Femur (tissue), 1 donor: ENCODE results near the gene NUB1.
A peak's percentile ranks its signal among the peaks of the same experiment; 100 is the strongest.
"Not testable (repeated sequence)": the region's sequence is repeated elsewhere in the genome, so short reads cannot be mapped to it uniquely, and the experiment has no call there.

ENCODE experiments used
- DNase-seq: peaks from one replicate; pipeline ENCODE4 v3.0.0-alpha.2; 2017

NUB1 gene, protein sequence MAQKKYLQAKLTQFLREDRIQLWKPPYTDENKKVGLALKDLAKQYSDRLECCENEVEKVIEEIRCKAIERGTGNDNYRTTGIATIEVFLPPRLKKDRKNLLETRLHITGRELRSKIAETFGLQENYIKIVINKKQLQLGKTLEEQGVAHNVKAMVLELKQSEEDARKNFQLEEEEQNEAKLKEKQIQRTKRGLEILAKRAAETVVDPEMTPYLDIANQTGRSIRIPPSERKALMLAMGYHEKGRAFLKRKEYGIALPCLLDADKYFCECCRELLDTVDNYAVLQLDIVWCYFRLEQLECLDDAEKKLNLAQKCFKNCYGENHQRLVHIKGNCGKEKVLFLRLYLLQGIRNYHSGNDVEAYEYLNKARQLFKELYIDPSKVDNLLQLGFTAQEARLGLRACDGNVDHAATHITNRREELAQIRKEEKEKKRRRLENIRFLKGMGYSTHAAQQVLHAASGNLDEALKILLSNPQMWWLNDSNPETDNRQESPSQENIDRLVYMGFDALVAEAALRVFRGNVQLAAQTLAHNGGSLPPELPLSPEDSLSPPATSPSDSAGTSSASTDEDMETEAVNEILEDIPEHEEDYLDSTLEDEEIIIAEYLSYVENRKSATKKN

DNA sequence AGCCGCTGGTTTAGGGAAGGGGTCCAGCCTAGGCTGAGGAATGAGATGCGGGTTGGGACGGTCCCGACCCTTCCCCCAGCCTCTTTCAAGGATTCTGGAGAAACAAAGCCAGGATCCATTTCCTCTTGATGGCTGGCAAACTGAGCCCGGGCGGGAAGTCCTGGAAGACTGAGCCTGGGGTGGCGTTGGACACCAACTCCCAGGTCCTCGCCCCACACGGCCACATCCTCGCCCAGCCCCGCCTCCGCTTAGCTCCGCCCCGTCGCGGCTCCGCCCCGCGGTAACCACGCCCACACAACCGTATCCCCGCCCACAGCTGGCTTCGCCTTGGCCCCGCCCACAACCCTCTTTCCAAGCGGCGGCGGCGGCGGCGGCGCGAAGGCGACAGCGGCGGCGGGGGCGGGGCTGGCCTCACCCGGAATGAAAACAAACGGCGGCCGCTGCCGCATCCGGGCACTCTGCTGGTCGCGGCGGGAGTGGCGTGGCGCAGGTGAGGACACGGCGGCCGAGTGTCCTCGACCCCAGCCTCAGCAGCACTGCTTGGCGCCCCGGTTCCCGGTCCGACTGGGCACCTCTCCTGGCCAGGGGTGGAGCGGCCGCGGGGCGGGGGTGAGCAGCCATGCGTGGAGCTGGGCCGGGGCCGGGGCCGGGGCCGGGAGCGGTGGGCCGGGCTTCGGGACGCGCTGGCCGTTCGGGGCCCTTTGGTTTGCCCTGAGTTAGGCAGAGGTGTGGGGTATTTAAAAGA is at the start of gene NUB1:
NUB1 (plus strand) TSS at position 456 of the 745 bp plus-strand sequence. CDS start 3,538 bp downstream, outside the sequence.
- peak; percentile 94 for DNase-seq

DNA sequence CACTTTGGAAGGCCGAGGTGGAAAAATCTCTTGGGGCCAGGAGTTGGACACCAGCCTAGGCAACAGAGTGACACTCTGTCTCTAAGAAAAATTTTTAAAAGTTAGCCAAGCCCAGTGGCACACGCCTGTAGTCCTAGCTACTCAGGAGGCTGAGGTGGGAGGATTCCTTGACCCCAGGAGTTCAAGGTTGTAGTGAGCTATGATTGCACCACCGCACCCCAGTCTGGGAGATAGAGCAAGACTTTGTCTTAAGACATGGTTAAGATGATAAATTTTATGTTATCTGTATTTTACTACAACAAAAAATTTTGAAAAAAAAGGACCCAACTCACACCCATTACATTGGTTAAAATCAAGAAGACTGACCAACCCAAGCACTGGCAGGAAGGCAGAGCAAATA is 48.8 kb upstream of the NUB1 start:
- no peak for DNase-seq

DNA sequence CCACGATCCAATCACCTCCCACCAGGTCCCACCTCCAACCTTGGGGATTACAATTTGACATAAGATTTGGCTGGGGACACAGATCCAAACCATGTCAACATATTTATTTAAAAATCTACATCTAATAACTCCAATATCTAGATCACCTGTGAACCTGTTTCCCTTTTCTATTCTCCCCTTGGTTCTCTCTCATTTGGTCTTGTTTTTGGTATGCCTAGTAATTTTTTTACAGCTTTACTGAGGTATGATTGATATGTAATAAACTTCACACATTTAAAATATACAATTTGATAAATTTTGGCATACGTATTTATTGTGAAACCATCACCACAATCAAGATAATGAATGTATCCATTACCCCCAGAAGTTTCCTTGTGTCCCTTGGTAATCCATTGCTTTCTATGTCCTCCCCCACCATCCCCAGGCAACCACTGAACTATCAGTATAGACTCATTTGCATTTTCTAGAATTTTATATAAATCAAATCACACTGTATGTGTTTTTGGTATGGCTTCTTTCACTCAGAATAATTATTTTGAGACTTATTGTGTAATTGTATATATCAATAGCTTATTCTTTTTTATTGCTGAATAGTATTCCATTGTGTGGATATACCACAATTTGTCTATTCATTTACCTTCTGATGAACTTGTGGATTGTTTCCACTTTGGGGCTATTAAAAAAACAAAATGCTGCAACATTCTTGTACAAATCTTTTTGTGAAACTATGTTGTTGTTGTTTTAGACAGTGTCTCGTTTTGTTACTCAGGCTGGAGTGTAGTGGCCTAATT is 45.2 kb upstream of the NUB1 start:
- no peak for DNase-seq

DNA sequence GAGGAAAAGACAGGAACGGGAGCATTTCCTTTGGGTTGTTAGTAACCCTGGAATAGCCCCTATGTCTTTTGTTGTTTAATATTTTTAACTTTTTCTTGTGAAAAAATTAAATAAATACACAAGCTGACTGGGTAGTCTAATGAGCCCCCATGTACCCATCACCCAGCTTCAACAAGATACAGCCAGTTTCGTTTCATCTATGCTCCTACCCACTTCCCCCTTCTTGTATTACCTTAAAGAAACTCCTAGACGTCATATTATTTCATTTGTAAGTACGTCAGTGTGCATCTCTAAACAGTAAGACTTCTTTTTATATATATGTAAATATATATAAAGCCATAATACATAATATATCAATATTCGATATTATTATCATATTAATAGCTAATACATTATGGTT is 42.8 kb upstream of the NUB1 start:
- no peak for DNase-seq

DNA sequence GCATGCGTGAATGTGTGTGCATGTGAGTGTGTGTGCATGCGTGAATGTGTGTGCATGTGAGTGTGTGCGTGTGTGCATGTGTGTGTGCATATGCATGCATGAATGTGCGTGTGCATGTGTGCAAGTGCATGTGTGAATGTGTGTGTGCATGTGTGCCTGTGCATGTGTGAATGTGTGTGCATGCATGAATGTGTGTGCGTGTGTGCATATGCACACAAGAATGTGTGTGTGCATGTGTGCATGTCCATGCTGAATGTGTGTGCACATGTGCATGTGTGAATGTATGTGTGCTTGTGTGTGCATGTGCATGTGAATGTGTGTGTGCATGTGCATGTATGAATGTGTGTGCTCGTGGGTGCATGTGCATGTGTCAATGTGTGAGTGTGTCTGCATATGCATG is 42.1 kb upstream of the NUB1 start:
- no peak for DNase-seq

DNA sequence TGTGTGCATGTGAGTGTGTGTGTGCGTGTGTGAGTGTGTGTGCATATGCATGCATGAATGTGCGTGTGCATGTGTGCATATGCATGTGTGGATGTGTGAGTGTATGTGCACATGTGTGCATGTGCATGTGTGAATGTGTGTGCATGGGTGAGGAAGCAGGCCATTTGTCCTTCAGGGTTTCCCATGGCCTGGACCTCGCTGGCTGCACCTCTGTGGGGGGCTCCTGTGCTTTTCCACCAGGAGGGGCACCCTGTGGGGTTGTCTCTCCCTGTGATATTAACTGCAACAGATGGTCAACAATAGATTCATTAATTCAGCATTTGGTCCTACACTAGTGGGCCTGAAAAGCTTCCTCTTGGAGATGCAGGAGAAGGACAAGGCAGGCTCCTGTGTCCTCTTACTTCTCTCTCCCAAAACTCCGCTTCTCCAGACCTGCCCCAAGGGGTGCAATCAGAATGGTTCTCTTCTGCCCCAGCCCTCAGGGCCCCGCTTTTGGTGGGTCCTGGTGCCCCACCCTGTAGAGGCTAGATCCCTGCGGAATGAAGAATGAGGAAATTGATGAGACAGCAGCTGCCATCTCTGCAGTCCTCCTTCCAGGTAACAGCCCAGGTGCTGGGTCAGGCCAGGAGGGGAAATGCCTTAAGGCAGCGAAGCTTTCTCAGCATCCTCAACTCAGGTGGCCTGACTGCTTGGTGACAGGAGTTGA is 41.5 kb upstream of the NUB1 start:
- no peak for DNase-seq

DNA sequence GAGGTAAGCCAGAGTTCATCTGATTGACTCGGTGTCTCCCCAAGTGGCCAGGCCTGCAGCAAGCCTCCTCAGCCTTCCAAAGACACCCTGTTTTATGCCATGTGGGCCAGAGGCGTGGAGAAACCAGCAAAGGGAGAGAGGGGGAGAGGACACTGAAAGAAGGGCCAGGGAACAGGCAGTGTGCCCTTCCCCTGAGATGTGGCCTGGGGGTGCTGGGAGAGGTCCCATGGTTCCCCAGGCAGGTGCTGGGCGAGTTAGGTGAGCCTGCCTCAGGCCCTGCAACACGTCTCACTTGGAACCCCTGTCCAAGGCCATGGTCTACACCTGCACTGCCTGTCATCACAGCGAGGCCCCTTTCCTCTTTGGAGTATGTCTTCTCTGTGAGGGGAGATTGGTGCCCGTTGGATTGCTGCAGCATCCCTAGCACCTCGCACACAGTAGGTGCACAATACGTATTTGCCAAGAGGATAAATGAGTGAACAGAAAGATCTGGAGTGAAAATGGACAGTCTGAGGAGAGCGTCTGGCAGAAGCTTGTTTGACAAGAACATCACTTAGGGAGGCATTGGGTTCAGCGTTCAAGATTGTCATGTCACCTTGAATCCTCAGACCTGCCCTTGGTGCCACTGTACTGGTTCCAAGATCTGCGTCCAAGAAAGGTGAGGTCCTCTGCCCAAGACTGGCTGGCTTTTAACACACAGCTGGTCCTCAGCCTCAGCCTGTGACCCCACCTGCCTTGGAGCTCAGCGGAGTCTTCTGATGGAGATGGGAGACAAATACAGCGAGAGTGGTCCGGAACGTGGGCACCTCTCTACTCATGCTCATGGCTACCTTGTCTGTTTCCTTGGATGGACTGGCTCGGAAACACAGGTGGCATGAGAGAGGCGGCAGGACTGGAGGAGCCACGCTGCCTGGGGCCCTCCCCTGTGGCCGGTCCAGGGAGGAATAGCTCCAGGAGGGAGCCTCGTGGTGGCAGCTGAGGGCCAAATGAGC is 39.8 kb upstream of the NUB1 start:
- no peak for DNase-seq

DNA sequence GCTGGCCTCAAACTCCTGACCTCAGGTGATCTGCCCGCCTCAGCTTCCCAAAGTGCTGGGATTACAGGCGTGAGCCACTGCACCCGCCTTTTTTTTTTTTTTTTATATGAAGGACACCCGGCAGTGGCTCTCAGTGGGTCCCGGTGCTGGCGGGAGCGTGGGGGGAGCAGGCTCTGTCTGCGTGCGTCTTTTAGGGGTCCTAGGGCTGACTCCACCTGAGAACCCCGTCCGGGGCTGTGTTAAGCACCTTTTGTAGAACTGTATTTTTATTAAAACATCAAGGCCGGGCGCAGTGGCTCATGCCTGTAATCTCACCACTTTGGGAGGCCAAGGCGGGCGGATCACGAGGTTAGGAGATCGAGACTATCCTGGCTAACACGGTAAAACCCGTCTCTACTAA is 37.4 kb upstream of the NUB1 start:
- DNase-seq, result not testable (repeated sequence)

DNA sequence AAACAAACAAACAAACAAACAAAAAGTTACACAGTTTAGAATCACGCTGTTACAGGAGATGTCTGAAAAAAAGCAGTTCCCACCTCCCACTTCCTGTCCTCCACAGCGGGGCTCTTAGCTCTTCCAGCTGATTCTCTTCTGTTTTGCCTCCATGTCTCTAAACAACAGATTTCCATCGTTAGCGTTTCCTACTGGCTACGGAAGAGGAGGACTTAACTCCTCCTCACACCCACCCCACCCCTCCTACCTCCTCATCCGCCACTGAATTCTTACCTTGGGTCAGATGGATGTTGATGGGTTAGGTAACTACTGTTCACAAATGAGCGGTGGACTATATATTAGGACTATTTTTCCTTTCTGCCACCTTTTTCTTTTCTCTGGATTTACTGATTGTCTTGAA is 36.8 kb upstream of the NUB1 start:
- no peak for DNase-seq

DNA sequence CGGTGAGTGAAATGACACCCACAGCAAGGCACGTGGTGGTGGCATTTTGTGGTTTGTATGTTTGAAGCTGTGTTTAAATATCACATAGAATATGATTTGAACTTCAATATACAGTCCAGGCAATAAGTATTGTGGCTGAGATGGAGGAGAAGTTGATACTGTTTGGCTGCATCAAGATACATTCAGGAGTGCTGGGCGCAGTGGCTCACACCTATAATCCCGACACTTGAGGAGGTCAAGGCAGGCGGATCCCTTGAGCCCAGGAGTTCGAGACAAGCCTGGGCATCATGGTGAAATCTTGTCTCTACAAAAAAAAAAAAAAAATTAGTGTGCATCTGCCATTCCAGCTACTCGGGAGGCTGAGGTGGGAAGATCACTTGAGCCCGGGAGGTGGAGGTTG is 35.2 kb upstream of the NUB1 start:
- DNase-seq, result no peak

DNA sequence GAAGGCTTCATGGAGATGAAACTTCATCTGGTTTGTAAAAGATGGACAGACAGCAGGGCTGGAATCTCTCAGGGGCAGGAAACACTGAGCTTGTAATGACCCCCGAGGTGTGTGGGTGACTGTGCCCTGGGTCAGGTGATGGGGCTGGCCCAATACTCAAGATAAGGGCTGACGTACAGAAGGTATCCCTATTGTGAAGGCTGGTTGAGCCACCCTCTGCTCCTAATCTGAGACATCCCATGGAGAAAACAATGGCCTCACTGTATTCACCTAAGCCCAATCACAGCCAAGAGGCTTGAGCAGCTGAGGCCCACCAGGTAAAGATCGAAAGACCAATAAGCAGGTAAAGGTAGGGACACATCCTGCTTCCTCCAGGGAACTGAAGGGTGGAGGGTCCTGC is 34.8 kb upstream of the NUB1 start:
- no peak for DNase-seq

DNA sequence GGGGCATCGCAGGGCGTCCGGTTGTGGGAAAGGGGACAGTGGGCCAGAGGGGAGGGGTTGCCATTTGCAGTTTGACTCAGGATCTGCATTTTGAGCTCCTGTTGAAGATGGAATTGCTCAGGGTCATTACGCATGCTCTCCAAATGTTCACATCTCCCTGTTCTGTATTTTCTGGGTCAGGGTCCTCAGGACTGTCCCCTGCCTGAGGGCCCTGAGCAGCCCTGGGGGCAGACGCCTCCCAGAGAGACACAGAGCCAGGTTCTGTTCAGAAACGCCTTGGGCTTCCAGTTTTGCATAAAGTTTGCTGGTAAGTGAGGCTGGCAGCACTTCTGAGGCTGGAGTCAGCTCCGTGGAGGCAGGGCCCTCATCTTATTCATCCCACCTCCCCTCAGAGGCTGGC is 34.1 kb upstream of the NUB1 start:
- DNase-seq, result no peak

DNA sequence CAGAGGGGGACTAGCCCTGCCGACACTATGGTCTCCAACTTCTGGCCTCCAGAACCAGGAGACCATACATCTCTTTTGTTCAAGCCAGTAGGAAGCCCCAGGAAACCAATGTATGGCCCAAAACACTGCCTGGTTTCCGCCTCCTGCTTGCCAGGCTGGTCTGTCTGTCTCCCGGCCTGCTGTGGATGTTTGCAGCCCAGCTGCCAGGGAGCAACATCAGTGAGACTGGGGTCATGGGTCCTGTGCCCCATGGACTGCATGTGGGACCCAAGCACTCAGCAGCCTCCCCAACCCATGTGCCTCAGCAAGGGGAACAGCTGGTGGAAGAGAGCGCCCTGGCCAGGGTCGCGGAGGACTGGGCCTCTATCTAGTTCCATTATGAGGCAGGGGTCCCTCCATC is 33.4 kb upstream of the NUB1 start:
- DNase-seq, result no peak

DNA sequence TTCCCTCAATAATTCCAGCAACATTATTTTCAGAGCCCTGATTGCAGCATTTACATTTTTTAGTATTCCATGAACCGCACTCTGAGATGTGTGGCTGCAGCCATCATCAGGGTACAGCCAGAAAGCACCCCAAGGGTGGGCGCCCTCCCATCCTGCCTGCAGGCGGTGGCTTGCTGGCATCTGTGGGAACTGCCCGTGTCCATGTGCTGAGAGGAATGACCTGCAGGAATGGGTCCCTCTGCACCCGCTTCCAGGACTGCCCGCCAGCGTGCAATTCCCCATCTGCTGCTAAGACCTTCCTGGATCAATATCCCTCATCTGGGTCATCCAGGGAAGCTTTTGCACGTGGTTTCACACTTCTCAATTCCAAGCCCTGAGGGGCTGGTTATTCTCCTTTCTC is 32.8 kb upstream of the NUB1 start:
- no peak for DNase-seq

DNA sequence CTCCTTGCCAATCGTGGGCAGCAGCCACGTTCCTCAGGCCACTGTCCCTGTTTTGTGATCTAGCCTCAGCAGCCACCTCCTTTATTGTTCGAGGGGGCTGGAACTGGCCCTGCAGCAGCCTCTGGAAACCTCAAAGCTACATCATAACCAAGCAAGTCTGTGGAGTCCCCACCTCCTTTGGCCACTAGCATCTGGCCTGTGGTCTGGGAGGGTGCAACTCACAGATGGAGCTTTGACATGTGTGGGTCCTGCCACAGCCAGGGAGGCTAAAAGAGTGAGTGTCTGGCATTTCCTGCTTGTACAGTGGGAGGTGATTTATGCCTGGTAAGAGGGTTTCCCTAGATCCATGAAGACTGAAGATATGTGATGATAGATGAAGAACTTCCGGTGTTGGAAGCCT is 32.3 kb upstream of the NUB1 start:
- DNase-seq, result peak; percentile 45

DNA sequence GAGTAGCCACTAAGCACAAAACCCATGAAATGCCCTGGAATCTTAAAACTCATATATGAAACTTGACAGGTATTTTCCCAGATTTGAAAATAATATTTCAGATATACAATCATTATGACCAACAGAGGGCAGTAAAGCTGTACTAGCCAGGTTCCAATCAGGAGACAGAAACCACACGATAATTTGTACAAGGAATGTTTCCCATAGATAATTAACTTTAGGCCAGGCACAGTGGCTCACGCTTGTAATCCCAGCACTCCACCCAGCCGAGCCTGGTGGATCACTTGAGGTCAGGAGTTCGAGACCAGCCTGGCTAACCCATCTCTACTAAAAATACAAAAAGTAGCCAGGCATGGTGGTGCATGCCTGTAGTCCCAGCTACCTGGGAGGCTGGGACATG is 31.0 kb upstream of the NUB1 start:
- DNase-seq, result no peak

DNA sequence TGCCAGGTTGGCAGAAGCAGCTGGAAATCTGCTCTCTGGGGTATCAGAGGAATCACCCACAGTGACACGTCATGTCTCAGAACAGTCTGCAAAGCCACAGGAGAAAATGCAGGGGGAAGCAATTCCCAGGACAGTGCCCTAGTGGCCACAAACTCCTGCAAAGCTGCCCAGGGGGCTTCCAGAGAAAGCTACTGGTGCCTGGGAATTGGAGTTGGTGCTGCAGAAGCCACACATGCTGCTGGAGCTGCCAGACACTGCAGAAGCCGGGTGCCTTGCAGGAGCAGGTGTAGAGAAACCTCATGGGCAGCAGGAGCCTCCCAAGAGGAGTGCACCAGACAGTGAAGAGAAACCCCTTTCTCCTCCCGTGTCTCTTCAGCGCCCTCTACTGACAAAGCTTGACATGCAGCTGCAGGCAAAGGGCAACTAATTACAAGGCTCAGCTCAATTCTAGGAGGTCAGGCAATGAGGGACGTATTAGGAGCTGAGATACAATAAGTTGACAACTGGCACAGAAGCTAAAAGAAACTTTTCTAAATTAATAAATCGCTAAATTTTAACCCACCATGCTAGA is 30.2 kb upstream of the NUB1 start:
- no peak for DNase-seq

DNA sequence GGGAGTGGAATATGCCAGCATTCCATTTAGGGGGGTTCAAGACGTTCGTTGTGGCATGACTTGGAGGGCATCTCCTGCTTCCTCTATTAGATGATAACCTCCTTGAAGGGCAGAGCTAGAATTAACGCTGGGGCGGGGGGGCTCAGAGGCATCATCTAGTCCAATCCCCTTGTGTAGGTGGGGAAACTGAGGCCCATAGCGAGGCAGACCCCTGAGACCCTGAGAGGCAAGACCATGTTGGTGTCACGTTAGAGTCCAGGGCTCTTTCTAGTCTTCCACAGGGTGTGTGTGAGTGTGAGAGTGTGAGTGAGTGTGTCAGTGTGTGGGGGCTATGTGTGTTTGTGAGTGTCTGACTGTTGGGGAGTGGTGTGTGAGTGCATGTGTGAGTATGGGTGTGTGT is 29.3 kb upstream of the NUB1 start:
- no peak for DNase-seq

DNA sequence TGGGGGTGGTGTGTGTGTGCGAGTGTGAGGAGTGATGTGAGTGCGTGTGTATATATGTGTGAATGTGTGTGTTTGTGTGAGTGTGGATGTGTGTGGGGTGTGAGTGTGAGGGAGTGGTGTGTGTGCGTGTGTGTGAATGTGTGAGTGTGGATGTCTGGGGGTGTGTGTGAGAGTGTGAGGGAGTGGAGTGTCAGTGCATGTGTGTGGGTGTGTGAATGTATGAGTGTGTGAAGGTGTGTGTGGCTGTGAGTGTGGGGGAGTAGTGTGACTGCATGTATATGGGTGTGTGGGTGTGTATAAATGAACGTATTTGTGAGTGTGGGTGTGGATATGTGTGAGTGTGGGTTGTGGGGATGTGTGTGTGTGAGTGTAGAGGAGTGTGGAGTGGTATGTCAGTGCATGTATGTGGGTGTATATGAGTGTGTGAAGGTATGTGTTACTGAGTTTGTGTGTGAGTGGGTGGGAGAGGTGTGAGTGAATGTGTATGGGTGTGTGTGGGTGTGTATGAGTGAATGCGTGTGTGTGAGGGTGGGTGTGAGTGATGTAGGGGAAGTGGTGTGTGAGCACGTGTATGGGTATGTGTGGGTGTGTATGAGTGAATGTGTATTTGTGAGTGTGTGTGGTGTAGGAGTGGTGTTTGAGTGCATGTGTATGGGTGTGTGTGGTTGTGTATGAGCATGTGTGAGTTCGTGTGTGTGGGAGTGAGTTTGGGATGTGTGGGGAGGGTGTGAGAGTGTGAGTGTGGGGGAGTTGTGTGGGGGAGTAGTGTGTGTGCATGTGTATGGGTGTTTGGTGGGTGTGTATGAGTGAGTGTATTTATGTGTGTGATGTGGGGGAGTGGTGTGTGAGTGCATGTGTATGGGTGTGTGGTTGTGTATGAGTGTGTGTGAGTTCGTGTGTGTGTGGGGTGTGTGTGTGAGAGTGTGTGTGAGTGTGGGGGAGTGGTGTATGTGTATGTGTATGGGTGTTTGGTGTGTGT is 28.5 kb upstream of the NUB1 start:
- DNase-seq, result no peak

DNA sequence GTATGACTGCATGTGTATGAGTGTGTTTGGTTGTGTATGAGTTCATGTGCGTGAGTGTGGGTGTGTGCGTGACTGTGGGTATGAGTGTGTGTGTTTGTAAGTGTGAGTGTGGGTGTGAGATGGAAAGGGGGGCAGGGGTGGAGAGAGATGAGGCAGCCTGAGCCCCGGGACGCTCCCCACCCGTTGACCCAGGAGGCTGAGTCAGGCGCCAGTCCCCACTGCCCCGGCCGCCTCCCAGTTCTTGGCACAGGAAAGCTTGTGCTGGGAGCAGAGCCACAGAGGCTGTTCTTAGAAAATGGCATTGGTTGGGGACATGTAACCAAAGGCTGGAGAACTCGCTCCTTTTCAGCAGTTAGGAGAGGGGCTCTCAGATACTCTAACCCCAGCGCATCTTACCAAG is 27.8 kb upstream of the NUB1 start:
- DNase-seq, result peak; percentile 42
